A549 treated with Mapracorat at 1 μM for 4 hours (cell line): Measurements from ENCODE around the gene WDR44. TPM values are rescaled to one million over a fixed set of nuclear protein-coding genes. Genes with fewer than 3 reads are reported as not detected.

ENCODE experiments used
- total RNA-seq: library from RNA; stranded (reverse); fragments of 200-300 nt; extraction: Qiagen RNA extraction; gene quantifications from 5 replicates; pipeline ENCODE4 v1.2.3, GENCODE V29; 2022

Gene WDR44
- total RNA-seq, result 11.6 to 15.1 TPM (median 14.1 TPM) in 5 replicates

GRCh38 chrX:118345464-118346257 lies at the start of gene WDR44:
Gene WDR44 (plus strand): TSS chrX:118346106. CDS start chrX:118346504, 398 bp downstream.

GRCh38 chrX:118495061-118495921 lies 149.4 kb downstream of the WDR44 start, which contains the start of gene DOCK11:
Gene DOCK11 (plus strand): TSS chrX:118495815. CDS start chrX:118495972, 157 bp downstream.

Other genes starting within 250 kb of the WDR44 start
- gene KLHL13, start 229.3 kb upstream of the WDR44 start, total RNA-seq, result 0.17 to 0.34 TPM (median 0.22 TPM) in 5 replicates
- 5.7 to 8.4 TPM (median 7.7 TPM) in 5 replicates for gene DOCK11, start 149.7 kb downstream of the WDR44 start, total RNA-seq